Lower lobe of right lung (tissue), 2 donors: ENCODE measurements around the gene FAM222B. TPM values are rescaled to one million over a fixed set of nuclear protein-coding genes. Genes with fewer than 3 reads are reported as not detected.
A peak's percentile ranks its signal among the peaks of the same experiment; 100 is the strongest.

Experiments
- ATAC-seq, 2 donors: fragments of 200-7000 bp; cut with Tn5 transposase; one replicate each; pipeline ENCODE4 v1.9.1; 2020 to 2022; ENCODE audit warnings: mild to moderate bottlenecking in 2 of 2, moderate library complexity in 2 of 2
- DNase-seq: peaks from one replicate; pipeline ENCODE4 v3.0.0-alpha.2; 2020
- H3K27ac ChIP-seq: fragments of 200-600 bp; one replicate; pipeline ENCODE4 v1.8.0; 2022
- H3K27me3 ChIP-seq: fragments of 200-600 bp; one replicate; pipeline ENCODE4 v1.8.0; 2022; ENCODE audit warnings: low read depth
- H3K36me3 ChIP-seq: fragments of 200-600 bp; one replicate; pipeline ENCODE4 v1.8.0; 2022; ENCODE audit warnings: mild to moderate bottlenecking
- H3K4me1 ChIP-seq: fragments of 200-600 bp; one replicate; pipeline ENCODE4 v1.8.0; 2022
- H3K4me3 ChIP-seq: fragments of 200-600 bp; one replicate; pipeline ENCODE4 v1.8.0; 2022; ENCODE audit warnings: mild to moderate bottlenecking
- H3K9me3 ChIP-seq: fragments of 200-600 bp; one replicate; pipeline ENCODE4 v1.8.0; 2022
- intact Hi-C: fragments of 100-400 bp; cut with DNase I; formaldehyde crosslinking; loops from one replicate; pipeline ENCODE4 v1.11.0; 2022
- total RNA-seq: library from RNA; stranded (reverse); fragmentation: NEBNext Ultra II Directional; extraction: Animal tissue kit (Norgen Biotek cat#: 25700); gene quantifications from one replicate; pipeline ENCODE4 v1.2.1, GENCODE V29; 2021
- TF ChIP-seq, protein P1 (sequence below): fragments of 200-600 bp; IDR thresholded peaks from one replicate; pipeline ENCODE4 v1.8.0; 2022; ENCODE audit warnings: antibody characterized with exemption, mild to moderate bottlenecking
- donor health status: DM: no; HTN: yes; CAD: no; lungs with severe emphysema.

Gene FAM222B
- total RNA-seq, 1 donor from 2014 or later, result 21.7 TPM

DNA sequence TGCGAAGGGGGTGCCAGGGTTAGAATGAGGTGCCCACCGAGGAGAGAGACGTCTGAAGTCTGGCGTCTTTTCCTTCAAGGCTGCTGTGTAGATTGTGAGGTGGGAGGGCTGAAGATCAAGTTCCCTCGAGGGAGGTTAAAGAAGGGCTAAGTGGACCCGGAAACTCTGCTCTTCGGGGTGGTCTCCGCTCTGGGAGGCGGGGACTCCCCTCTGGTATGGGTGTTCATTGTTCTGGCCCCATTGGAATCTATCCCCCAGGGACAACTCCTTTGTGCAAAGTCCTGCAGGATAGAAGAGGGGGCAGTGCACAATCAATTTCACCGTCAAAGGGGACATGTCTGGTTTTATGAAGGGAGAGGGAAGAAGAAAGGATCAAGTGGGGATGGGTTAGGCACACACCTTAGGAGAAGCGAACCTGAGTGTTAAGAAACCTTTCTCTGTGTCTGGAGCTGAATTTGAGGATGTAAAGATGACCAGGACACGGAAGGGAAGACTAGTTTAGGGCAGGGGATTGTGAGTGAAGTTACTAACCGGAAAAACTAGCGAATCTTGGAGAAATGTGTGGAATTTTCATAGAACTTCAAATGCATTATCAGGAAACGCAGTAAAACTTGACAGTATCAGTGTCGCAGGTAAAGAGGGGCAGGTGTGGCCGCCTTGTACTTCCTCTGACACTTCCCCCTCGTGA lies 124.1 kb downstream of the FAM222B start:
- peaks cover 62% of the 10 kb centered on the region for H3K4me1 ChIP-seq
- DNase-seq (no peak), ATAC-seq (no peak)
- no peaks in the 10 kb centered on the region for H3K27me3 ChIP-seq
- TF ChIP-seq, protein P1, sequence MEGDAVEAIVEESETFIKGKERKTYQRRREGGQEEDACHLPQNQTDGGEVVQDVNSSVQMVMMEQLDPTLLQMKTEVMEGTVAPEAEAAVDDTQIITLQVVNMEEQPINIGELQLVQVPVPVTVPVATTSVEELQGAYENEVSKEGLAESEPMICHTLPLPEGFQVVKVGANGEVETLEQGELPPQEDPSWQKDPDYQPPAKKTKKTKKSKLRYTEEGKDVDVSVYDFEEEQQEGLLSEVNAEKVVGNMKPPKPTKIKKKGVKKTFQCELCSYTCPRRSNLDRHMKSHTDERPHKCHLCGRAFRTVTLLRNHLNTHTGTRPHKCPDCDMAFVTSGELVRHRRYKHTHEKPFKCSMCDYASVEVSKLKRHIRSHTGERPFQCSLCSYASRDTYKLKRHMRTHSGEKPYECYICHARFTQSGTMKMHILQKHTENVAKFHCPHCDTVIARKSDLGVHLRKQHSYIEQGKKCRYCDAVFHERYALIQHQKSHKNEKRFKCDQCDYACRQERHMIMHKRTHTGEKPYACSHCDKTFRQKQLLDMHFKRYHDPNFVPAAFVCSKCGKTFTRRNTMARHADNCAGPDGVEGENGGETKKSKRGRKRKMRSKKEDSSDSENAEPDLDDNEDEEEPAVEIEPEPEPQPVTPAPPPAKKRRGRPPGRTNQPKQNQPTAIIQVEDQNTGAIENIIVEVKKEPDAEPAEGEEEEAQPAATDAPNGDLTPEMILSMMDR, result no peak
- peak overlapping the region; percentile 90 for H3K27ac ChIP-seq
- no peaks in the 10 kb centered on the region for H3K9me3 ChIP-seq
- intact Hi-C loops, result no loop called here
- H3K4me3 ChIP-seq, result peak overlapping the region; percentile 96
- peaks cover 49% of the 10 kb centered on the region for H3K36me3 ChIP-seq

DNA sequence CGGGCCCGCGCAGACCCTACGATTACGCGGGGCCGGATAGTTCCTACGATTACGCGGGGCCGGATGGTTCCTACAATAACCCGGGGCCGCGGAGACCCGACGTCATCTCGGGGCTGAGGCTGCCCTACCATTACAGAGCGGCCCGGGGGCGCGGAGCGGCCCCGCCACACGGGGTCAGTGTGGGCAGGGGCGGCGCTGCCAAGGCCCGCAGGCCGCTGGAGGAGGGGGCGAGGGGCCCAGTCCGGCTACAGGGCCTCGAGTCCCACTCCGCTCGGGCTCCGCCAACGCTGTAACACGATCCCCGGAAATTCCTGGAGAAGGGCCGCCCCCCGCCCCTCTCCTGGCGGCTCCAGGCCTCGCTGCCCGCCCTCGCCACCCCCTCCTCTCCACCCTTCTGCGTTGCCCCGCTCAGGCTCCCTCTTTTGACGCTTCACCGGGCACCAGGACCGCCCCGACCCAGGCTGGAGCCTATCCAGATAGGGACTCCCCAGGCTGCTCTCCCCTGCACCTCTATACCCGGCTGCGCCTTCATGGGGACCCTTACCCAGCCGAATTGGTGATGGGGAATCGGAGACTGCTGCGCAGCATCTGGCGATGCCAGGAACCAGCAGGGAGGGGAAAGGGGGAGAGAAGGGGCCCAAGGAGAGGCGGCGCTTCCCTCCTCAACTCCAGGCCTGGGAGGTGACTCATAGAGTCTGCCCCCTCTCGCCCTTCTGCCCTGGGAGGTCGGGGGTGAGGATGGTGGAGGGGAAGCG lies 124.8 kb downstream of the FAM222B start, which contains the start of gene RAB34:
Gene RAB34 (minus strand): TSS at position 291 of the 755 bp plus-strand sequence. CDS start 602 bp downstream, outside the sequence.
- Histone ChIP-seq H3K4me3 (peak within 1 kb of the TSS; percentile 72), H3K36me3 (peaks cover 42% of the 10 kb centered on the region), H3K4me1 (peaks cover 55% of the 10 kb centered on the region), H3K27ac (peak within 1 kb of the TSS; percentile 90), H3K9me3 (no peaks in the 10 kb centered on the region), H3K27me3 (no peaks in the 10 kb centered on the region)
- intact Hi-C loops, result no loop called here
- ATAC-seq (peak; percentile 61 to 75), DNase-seq (peak; percentile 86)
- TF ChIP-seq, protein P1, result peak; percentile 25

DNA sequence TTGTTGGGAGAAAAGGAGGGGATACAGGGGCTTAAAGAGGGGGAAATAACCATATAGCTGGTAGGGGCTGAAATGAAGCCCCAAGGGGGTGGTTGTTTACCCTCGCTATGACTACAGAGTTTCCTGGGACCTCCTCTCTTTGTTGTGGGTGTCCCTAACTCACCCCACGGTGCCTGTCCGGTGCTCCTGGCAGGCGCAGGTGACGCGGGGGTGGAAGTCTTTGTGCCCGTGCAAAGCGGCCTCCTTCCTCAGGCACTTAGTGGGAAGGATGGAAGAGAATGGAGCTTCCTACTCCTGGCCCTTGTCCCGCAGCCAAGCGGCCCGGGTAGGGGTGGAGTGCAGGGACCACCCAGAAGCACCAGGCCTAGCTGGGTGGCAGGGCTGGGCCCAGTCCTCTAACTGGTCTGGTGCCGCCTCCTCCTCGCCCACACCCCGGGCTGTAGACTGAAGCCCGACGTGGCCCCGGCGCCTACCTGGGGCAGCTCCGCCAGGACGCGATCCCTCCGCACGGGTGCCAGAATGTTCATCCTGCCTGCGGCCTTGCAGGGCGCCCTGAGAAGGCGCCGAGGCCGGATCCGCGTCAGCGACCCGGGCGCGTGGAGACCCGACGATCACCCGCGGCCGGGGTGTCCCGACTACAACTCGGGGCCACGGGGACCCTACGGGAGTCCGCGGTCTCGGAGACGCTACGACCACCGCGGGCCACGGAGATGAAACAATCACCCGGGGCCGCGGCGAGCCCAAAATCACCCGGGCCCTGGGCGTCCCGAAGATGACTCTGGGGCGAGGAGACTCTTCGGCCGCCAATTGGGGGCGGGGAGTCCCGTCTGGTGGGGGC lies 125.6 kb downstream of the FAM222B start:
- ATAC-seq, result peak; percentile 1 to 3
- intact Hi-C loops, result no loop called here
- DNase-seq, result peak; percentile 67
- Histone ChIP-seq H3K4me1 (peaks cover 54% of the 10 kb centered on the region), H3K36me3 (peaks cover 34% of the 10 kb centered on the region), H3K9me3 (no peaks in the 10 kb centered on the region), H3K27me3 (no peaks in the 10 kb centered on the region), H3K27ac (peak overlapping the region; percentile 90), H3K4me3 (peak overlapping the region; percentile 72)
- TF ChIP-seq, protein P1, result no peak

DNA sequence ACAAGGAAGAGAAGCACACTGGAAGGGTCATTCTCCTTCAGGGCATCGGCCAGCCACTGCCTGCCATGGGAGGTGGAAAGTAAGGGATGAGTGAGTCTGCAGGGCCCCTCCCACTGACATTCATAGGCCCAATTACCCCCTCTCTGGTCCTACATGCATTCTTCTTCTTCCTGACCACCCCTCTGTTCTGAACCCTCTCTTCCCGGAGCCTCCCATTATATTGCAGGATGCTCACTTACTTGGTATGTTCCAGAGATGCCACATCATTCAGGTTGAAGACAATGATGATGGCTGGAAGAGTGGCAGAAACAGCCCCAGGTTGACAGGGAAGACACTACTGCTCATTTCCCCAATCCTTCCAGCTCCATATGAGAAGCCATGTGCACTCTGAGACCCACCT lies 127.4 kb downstream of the FAM222B start:
- Histone ChIP-seq H3K4me1 (peaks cover 42% of the 10 kb centered on the region), H3K36me3 (peaks cover 24% of the 10 kb centered on the region), H3K4me3 (no peak overlapping the region), H3K27me3 (no peaks in the 10 kb centered on the region), H3K27ac (no peak overlapping the region), H3K9me3 (no peaks in the 10 kb centered on the region)
- DNase-seq (no peak), ATAC-seq (no peak)
- intact Hi-C loops, result no loop called here
- TF ChIP-seq, protein P1, result no peak

DNA sequence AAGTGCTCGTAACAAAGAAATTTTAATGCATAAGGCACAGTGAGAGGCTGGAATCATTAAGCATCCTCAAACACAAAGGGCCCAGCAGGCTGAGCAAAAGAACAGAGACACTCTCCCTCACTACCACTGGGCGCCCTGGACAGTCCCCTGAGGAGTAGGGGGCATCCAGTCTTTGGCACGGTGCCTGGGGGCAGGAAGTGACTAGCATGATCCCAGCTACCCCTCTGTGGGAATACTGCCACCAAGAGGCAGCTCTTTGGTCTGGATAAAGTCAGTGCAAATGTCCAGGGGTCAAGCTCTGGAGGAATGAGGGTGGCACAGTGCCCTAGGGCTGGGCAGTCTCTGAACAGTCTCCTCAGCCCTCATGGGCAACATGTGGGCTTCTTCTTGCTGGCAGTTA lies 128.3 kb downstream of the FAM222B start:
- TF ChIP-seq, protein P1, result no peak
- no peak overlapping the region for H3K27ac ChIP-seq
- H3K9me3 ChIP-seq, result no peaks in the 10 kb centered on the region
- peaks cover 41% of the 10 kb centered on the region for H3K4me1 ChIP-seq
- DNase-seq (no peak), ATAC-seq (no peak)
- peaks cover 24% of the 10 kb centered on the region for H3K36me3 ChIP-seq
- intact Hi-C loops, result no loop called here
- H3K4me3 ChIP-seq, result no peak overlapping the region
- H3K27me3 ChIP-seq, result no peaks in the 10 kb centered on the region
